GM18861 (cell line): ENCODE data around the gene TSC2.
"Not testable (repeated sequence)": the region's sequence is repeated elsewhere in the genome, so short reads cannot be mapped to it uniquely, and the experiment has no call there.

ENCODE experiments used
- ATAC-seq: cut with Tn5 transposase; IDR thresholded peaks from one replicate; pipeline ENCODE4 v1.9.1; 2021; ENCODE audit not compliant: unreplicated experiment

TSC2 gene

GRCh38 chr16:2117960-2118722 lies 70.4 kb downstream of the TSC2 start:
- not testable (repeated sequence) for ATAC-seq

GRCh38 chr16:2121325-2121724 lies 73.5 kb downstream of the TSC2 start:
- not testable (repeated sequence) for ATAC-seq

- no peak for ATAC-seq
These were observed 74.1 kb downstream of the TSC2 start for GRCh38 chr16:2121853-2122252.

GRCh38 chr16:2122429-2122828 lies 74.6 kb downstream of the TSC2 start:
- ATAC-seq = no peak

- ATAC-seq = not testable (repeated sequence)
These were observed 75.3 kb downstream of the TSC2 start for GRCh38 chr16:2122934-2123683.

- ATAC-seq = not testable (repeated sequence)
These were observed 76.1 kb downstream of the TSC2 start for GRCh38 chr16:2123706-2124376.

GRCh38 chr16:2124377-2124693 lies 76.5 kb downstream of the TSC2 start:
- not testable (repeated sequence) for ATAC-seq

- not testable (repeated sequence) for ATAC-seq
These were observed 77.1 kb downstream of the TSC2 start for GRCh38 chr16:2124694-2125444.

GRCh38 chr16:2125609-2126008 lies 77.8 kb downstream of the TSC2 start:
- ATAC-seq = not testable (repeated sequence)

- ATAC-seq = not testable (repeated sequence)
These were observed 78.5 kb downstream of the TSC2 start for GRCh38 chr16:2126161-2126743.

- ATAC-seq = not testable (repeated sequence)
These were observed 79.3 kb downstream of the TSC2 start for GRCh38 chr16:2126928-2127556.

GRCh38 chr16:2127630-2128280 lies 80.0 kb downstream of the TSC2 start:
- not testable (repeated sequence) for ATAC-seq

- ATAC-seq = not testable (repeated sequence)
These were observed 81.5 kb downstream of the TSC2 start for GRCh38 chr16:2129251-2129650.

GRCh38 chr16:2129890-2130447 lies 82.2 kb downstream of the TSC2 start:
- not testable (repeated sequence) for ATAC-seq

GRCh38 chr16:2133797-2134196 lies 86.0 kb downstream of the TSC2 start:
- ATAC-seq = not testable (repeated sequence)

- not testable (repeated sequence) for ATAC-seq
These were observed 87.3 kb downstream of the TSC2 start for GRCh38 chr16:2135071-2135470.

GRCh38 chr16:2135770-2136490 lies 88.1 kb downstream of the TSC2 start, which contains the start of gene PKD1:
Gene PKD1, minus strand, starts transcription at chr16:2135898. Its CDS starts 209 bp downstream, at chr16:2135689.
- not testable (repeated sequence) for ATAC-seq
